IgD-negative memory B cell (primary cell): Measurements from ENCODE around the gene AK3. TPM values are rescaled to one million over a fixed set of nuclear protein-coding genes. Genes with fewer than 3 reads are reported as not detected.

ENCODE experiments used
- H3K27ac Mint-ChIP-seq, 3 donors: one replicate each; pipeline ENCODE4 v1.8.0; 2020 to 2022; ENCODE audit warnings: mild to moderate bottlenecking in 3 of 3, mixed read lengths in 3 of 3, moderate library complexity in 1 of 3
- H3K27me3 Mint-ChIP-seq: one replicate; pipeline ENCODE4 v1.8.0; 2021; ENCODE audit warnings: mixed read lengths
- H3K36me3 Mint-ChIP-seq: one replicate; pipeline ENCODE4 v1.8.0; 2020; ENCODE audit warnings: mild to moderate bottlenecking, mixed read lengths
- H3K4me1 Mint-ChIP-seq, 3 donors: one replicate each; pipeline ENCODE4 v1.8.0; 2020 to 2022; ENCODE audit warnings: mixed read lengths in 3 of 3, mild to moderate bottlenecking in 1 of 3
- H3K4me3 Mint-ChIP-seq, 4 donors: one replicate each; pipeline ENCODE4 v1.8.0; 2020 to 2022; ENCODE audit warnings: mild to moderate bottlenecking in 4 of 4, mixed read lengths in 4 of 4, moderate library complexity in 3 of 4
- H3K9me3 Mint-ChIP-seq, 3 donors: one replicate each; pipeline ENCODE4 v1.8.0; 2020 to 2021; ENCODE audit warnings: mixed read lengths in 3 of 3, mild to moderate bottlenecking in 1 of 3
- polyA plus RNA-seq: library from polyadenylated mRNA; unstranded; fragments of 300-500 nt; fragmentation: Illumina TruSeq; gene quantifications from one replicate; pipeline ENCODE4 v1.2.3, GENCODE V29; 2021

The AK3 gene
- polyA plus RNA-seq, 1 donor from 2014 or later = 25.1 TPM

DNA sequence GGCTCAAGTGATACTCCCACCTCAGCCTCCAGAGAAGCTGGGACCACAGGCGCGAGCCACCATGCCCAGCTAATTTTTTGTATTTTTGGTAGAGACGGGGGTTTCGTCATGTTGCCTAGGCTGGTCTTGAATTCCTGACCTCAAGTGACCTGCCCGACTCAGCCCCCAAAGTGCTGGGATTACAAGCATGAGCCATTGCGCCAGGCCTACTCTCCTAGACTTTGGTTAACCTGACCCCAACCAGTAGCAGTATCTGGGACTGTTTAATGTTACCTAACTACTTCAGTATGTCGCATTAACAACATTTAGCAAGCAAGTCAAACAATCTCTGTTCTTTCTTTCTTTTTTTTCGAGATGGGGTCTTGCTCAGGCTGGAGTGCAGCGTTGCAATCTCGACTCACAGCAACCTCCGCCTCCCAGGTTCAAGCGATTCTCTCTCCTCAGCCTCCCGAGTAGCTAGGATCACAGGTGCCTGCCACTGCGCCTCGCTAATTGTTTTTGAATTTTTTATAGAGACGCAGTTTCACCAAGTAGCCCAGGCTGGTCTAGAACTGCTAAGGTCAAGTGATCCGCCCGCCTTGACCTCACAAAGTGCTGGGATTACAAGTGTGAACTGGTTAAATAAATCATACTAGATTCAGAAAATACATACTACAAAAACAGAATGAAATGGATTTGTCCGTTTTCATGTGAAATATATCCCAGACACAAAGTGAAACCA is 2.0 kb downstream of the AK3 start:
- Mint-ChIP-seq H3K4me3 (peak overlapping the region in 3 of 4 donors; percentile 93 to 100 (median 97)), H3K4me1 (peaks cover 12 to 34% (median 30%) of the 10 kb centered on the region in 3 donors), H3K36me3 (no peaks in the 10 kb centered on the region), H3K27ac (peak overlapping the region in 2 of 3 donors; percentile 71 to 77), H3K9me3 (no peaks in the 10 kb centered on the region), H3K27me3 (no peaks in the 10 kb centered on the region)

DNA sequence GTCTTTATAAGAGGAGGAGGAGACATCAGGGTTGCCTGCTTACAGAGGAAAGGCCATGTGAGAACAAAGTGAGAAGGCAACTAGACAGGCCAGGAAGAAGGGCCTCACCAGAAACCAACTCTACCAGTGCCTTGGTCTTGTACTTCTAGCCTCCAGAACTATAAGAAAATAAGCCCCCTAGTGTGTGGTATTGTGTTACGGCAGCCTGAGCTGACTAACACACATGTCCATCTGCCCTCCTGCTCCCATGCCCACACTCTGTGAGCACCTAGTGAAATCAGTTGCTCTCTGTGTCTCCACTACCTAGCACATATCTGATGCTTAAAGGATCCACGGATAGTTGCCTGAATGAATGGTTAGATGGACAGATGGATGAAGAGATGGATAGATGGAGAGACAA is 6.9 kb downstream of the AK3 start:
- Mint-ChIP-seq H3K4me3 (peak overlapping the region in 2 of 4 donors; percentile 7 to 49), H3K27me3 (no peaks in the 10 kb centered on the region), H3K4me1 (peaks cover 27 to 36% (median 31%) of the 10 kb centered on the region in 3 donors), H3K9me3 (no peaks in the 10 kb centered on the region), H3K27ac (no peak overlapping the region), H3K36me3 (peaks cover 8% of the 10 kb centered on the region)

DNA sequence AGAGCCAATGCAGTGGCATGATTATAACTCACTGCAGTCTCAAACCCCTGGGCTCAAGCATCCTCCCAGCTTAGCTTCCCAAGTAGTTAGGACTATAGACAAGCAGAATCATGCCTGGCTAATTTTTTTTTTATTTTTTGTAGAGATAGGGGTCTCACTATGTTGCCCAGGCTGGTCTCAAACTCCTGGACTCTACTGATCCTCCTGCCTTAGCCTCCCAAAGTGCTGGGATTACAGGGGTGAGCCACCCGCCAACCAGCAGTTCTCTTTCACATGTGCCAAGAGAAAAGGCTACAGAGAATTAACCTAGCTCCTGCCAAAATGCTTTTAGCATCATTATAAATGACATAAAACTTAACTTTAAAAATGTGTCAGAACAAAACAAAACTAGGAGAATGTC is 8.1 kb downstream of the AK3 start:
- Mint-ChIP-seq H3K27ac (no peak overlapping the region), H3K27me3 (no peaks in the 10 kb centered on the region), H3K9me3 (no peaks in the 10 kb centered on the region), H3K4me1 (peaks cover 23 to 33% (median 31%) of the 10 kb centered on the region in 3 donors), H3K36me3 (peaks cover 8% of the 10 kb centered on the region), H3K4me3 (no peak overlapping the region)

DNA sequence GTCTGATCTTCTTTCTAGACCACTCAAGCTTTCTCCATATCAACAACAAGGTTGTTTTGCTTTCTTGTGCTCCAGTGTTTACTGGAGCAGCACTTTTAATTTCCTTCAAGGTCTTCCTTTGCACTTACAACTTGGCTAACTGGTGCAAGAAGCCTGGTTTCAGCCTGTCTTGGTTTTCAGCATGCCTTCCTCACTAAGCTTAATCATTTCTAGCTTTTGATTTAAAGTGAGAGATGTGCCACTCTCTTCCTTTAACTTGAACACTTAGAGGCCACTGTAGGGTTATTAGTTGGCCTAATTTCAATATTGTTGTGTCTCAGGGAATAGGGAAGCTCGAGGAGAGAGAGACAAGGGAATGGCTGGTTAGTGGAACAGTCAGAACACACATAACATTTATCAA is 13.4 kb downstream of the AK3 start:
- no peaks in the 10 kb centered on the region for H3K9me3 Mint-ChIP-seq
- H3K27me3 Mint-ChIP-seq = no peaks in the 10 kb centered on the region
- peaks cover 2% of the 10 kb centered on the region for H3K36me3 Mint-ChIP-seq
- peaks cover 16 to 30% (median 27%) of the 10 kb centered on the region in 3 donors for H3K4me1 Mint-ChIP-seq
- H3K4me3 Mint-ChIP-seq = no peak overlapping the region
- no peak overlapping the region for H3K27ac Mint-ChIP-seq

DNA sequence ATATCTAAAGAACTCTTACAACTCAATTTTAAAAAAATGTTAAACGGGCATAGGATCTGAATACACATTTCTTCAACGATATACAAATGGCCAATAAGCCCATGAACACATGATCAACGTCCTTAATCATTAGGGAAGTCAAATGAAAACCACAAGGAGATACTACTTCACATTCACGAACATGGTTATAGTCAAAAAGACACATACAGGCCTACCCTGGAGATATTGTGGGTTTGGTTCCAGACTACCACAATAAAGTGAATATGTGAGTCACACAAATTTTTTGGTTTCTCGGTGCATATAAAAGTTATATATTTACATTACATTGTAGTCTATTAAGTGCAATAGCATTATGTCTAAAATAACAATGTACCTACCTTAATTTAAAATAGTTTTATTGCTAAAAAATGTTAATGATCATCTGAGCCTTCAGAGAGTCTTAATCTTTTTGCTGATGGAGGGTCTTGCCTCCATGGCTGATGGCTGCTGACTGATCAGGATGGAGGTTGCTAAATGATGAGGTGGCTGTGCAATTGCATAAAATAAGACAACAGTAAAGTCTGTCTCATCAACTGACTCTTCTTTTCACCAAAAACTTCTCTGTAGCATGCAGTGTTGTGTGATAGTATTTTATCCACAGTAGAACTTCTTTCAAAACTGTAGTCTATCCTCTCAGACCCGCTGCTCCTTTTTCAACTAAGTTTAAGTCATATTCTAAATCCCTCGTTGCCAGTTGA is 15.1 kb downstream of the AK3 start:
- H3K4me1 Mint-ChIP-seq = peaks cover 11 to 23% (median 18%) of the 10 kb centered on the region in 3 donors
- H3K27me3 Mint-ChIP-seq = no peaks in the 10 kb centered on the region
- peak overlapping the region in 1 of 3 donors; percentile 69 for H3K27ac Mint-ChIP-seq
- H3K36me3 Mint-ChIP-seq = peaks cover 2% of the 10 kb centered on the region
- H3K9me3 Mint-ChIP-seq = no peaks in the 10 kb centered on the region
- no peak overlapping the region for H3K4me3 Mint-ChIP-seq

DNA sequence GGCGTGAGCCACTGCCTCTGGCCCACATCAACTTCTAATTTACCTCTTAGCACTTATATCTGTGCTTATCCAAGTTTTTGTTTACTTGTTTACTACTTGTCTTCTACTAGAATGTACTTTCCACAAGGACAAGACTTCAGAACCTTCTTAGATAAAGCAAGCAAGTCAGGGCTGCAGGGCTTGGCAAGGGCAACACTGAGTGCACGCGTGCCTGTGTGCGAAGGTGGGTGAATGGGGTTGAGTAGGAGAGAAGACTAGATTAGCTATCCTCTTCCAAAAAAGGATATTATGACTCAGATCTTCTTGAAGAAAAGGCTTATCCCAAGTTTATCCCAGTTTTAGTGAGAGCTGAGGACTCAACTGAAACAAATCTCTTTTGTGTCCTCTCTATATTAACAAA is 19.3 kb downstream of the AK3 start:
- Mint-ChIP-seq H3K4me3 (no peak overlapping the region), H3K36me3 (peaks cover 8% of the 10 kb centered on the region), H3K27ac (peak overlapping the region in 1 of 3 donors; percentile 69), H3K4me1 (peaks cover 2 to 11% (median 8%) of the 10 kb centered on the region in 3 donors), H3K9me3 (no peaks in the 10 kb centered on the region), H3K27me3 (no peaks in the 10 kb centered on the region)

DNA sequence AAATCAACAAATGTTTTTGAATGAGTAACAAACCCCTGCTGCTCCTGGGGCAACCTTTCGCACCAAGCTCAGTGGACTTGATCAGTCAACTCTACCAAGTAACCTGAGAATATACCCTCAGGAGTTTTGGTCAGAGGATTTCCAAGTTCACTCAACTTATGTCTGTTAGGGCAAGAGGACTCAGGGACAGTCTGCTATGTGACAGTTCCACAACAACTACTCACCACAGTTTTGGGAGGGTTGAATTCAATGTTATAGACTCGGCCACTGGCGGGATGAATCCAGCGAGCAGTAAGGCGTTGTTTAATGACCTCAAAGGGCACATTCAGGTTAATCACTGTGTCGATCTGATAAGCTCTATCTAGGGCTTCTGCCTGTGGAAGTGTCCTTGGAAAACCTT is 22.1 kb downstream of the AK3 start:
- H3K4me3 Mint-ChIP-seq = no peak overlapping the region
- peaks cover 0 to 3% (median 0%) of the 10 kb centered on the region in 3 donors for H3K4me1 Mint-ChIP-seq
- H3K36me3 Mint-ChIP-seq = peaks cover 11% of the 10 kb centered on the region
- H3K9me3 Mint-ChIP-seq = no peaks in the 10 kb centered on the region
- peak overlapping the region in 1 of 3 donors; percentile 23 for H3K27ac Mint-ChIP-seq
- no peaks in the 10 kb centered on the region for H3K27me3 Mint-ChIP-seq

DNA sequence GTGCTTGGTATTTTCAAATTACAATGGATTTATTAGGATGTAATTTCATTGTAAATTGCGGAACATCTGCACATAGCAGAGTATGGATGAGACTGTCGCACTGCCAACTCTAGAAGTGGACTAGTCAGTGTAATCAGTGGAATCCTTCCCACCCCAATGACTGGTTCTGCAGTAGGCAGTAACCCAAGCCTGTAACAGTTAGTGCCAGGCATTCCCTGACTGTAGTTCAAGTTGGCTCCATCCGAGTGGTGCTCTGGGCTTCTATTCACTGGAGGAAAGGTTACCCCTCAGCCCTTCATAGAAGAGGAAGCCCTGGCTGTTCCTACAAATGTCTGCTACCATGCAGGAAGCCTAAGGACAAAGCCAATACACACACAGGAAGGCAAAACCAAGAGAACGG is 23.2 kb downstream of the AK3 start:
- H3K36me3 Mint-ChIP-seq = peaks cover 13% of the 10 kb centered on the region
- no peaks in the 10 kb centered on the region for H3K9me3 Mint-ChIP-seq
- H3K27ac Mint-ChIP-seq = no peak overlapping the region
- H3K27me3 Mint-ChIP-seq = no peaks in the 10 kb centered on the region
- no peak overlapping the region for H3K4me3 Mint-ChIP-seq
- H3K4me1 Mint-ChIP-seq = peaks cover 0 to 3% (median 0%) of the 10 kb centered on the region in 3 donors

DNA sequence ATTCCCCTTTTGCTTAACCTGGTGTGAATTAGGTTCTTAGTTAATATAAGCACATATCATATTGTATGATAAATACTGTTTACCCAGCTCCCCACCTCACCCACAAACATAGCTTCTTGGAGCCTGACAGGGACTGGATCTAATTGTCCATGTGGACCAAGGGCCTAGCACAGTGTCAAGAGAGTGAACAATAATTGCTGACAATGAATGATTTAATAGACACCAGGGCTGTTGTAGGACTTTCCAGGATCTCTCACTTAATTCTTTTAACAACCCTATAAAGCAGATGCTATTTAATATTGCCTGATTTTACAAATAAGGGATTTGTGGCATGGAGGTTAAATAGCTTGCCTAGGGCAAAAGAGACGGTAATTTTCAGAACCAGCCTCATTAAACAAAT is 24.8 kb downstream of the AK3 start:
- Mint-ChIP-seq H3K4me3 (no peak overlapping the region), H3K27me3 (no peaks in the 10 kb centered on the region)

DNA sequence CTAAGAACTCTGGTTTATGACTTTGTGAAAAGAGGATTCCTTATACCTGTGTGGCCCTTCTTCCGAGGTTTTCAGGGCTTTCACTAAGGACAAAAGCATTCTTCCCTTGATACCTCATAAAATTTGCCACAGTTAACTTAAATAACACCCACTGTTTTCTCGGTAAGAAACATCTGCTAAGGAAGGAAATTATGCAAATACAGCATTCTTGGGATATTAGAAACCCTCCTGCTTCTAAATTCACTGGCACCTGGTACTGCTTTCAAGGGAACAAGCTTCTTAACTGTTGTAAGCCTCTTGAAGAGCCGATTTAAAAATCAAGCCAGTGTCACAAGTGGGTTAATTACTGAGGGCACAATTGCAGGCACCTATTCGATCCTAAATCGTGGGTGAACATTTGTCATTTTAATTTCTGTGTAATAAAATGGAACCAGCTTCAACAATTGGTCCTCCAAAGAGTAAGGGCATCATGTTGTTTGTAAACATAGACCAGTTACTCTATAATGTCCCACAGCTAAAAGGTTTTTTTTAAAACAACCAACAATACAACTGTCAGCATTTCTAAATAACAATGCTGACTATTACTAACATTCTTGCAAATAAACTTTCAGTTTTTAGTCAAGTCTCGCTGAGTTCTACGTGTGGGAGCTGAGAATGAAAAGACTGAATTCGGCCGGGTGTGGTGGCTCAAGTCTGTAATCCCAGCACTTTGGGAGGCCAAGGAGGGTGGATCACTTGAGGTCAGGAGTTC is 26.6 kb downstream of the AK3 start:
- H3K36me3 Mint-ChIP-seq = peaks cover 16% of the 10 kb centered on the region
- H3K27ac Mint-ChIP-seq = peak overlapping the region in 1 of 3 donors; percentile 39
- no peak overlapping the region for H3K4me3 Mint-ChIP-seq
- no peaks in the 10 kb centered on the region for H3K27me3 Mint-ChIP-seq
- H3K9me3 Mint-ChIP-seq = no peaks in the 10 kb centered on the region
- peaks cover 0 to 3% (median 0%) of the 10 kb centered on the region in 3 donors for H3K4me1 Mint-ChIP-seq

More for the DNA sequence above, 24.8 kb downstream of the AK3 start:
- Mint-ChIP-seq H3K4me1 (peaks cover 0 to 3% (median 0%) of the 10 kb centered on the region in 3 donors), H3K9me3 (no peaks in the 10 kb centered on the region), H3K36me3 (peaks cover 18% of the 10 kb centered on the region), H3K27ac (no peak overlapping the region)

DNA sequence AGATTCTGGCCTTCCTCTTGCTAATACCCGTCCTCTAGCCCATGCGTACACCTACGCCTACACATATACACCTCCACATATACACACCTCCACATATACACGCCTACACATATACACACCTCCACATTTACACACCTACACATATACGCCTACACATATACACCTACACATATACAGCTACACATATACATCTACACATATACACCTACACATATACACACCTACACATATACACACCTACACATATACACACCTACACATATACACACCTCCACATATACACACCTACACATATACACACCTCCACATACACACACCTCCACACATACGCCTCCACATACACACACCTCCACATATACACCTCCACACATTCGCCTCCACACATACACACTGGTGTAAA is 27.2 kb downstream of the AK3 start:
- no peaks in the 10 kb centered on the region for H3K27me3 Mint-ChIP-seq
- no peaks in the 10 kb centered on the region for H3K9me3 Mint-ChIP-seq
- H3K36me3 Mint-ChIP-seq = peaks cover 13% of the 10 kb centered on the region
- peaks cover 0 to 5% (median 0%) of the 10 kb centered on the region in 3 donors for H3K4me1 Mint-ChIP-seq
- H3K4me3 Mint-ChIP-seq = no peak overlapping the region
- H3K27ac Mint-ChIP-seq = peak overlapping the region in 1 of 3 donors; percentile 39

DNA sequence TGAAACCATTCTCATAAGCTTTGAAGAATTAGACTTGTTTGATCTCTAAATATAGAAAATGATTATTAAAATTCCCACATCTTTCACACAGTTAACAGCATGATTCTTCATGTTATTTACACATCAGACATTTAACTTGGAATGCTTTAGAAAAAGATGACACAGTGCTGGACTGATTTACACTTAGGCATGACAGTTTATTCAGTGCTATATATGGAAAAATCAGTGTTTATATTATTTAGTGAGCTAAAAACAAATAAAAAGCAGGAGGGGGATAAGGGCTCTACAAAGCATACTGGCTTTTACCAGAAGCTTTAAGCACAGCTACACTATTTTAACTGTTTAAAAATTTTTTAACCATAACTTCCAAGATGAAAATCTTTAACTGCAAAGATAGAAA is 31.6 kb downstream of the AK3 start:
- Mint-ChIP-seq H3K4me1 (peaks cover 0 to 5% (median 0%) of the 10 kb centered on the region in 3 donors), H3K9me3 (no peaks in the 10 kb centered on the region), H3K27ac (peak overlapping the region in 1 of 3 donors; percentile 85), H3K4me3 (no peak overlapping the region), H3K27me3 (no peaks in the 10 kb centered on the region), H3K36me3 (peaks cover 7% of the 10 kb centered on the region)

DNA sequence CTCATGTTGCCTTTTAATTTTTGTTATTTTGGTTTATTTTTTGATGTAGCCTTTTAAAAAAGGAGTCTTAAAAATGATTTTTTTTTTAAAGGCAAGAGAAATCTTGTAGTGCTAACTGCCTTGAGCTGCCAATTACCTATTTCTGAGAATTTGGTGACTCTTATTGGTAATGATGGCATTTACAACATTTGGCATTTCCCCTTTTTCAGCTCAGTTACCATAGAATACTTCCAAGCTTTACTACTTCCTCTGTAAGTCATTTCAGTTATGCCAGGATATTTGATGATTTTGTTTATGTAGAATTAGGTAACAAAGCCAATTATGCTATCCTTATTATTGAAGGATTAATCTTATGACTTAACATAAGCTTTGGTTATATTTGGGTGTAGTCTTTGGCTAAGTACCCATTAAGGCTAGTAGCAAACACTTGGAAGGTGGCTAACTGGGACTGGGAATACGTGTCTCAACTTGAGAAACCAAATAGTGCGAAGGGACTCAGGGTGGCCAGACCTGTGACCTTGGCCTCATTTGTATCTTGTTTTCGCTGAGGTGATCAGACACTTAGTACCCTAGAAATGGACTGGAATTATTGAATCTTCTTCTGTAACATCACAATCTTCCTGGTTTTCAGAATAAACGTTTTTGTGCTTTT is 33.9 kb downstream of the AK3 start:
- peak overlapping the region in 1 of 3 donors; percentile 4 for H3K27ac Mint-ChIP-seq

DNA sequence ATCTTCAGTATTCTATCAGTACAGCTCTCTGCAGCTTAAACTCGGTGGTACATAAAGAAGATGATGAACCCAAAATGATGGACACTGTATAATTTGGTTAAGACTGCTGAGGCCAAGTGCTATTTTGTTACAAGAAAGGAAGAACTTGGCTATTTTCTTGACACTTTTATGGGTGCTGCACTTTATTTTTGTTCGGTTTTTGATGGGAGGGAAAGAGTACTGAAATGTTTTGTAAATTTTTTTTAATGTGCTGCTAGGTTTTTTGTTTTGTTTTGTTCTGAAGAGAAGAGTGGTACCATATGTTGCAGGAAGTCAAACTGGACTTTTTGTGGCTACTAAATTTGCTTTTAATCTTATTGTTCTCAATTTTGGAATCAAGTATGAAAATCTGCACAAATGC is 35.0 kb downstream of the AK3 start:
- H3K27me3 Mint-ChIP-seq = no peaks in the 10 kb centered on the region
- no peak overlapping the region for H3K4me3 Mint-ChIP-seq
- H3K36me3 Mint-ChIP-seq = peaks cover 2% of the 10 kb centered on the region
- no peak overlapping the region for H3K27ac Mint-ChIP-seq
- H3K4me1 Mint-ChIP-seq = peaks cover 0 to 5% (median 2%) of the 10 kb centered on the region in 3 donors
- no peaks in the 10 kb centered on the region for H3K9me3 Mint-ChIP-seq

More for the DNA sequence above, 33.9 kb downstream of the AK3 start:
- no peaks in the 10 kb centered on the region for H3K27me3 Mint-ChIP-seq
- H3K4me1 Mint-ChIP-seq = peaks cover 0 to 2% (median 0%) of the 10 kb centered on the region in 3 donors
- peaks cover 6% of the 10 kb centered on the region for H3K36me3 Mint-ChIP-seq
- no peaks in the 10 kb centered on the region for H3K9me3 Mint-ChIP-seq
- H3K4me3 Mint-ChIP-seq = no peak overlapping the region
